Measurements from ENCODE around the gene CABLES2.

CABLES2 gene

DNA sequence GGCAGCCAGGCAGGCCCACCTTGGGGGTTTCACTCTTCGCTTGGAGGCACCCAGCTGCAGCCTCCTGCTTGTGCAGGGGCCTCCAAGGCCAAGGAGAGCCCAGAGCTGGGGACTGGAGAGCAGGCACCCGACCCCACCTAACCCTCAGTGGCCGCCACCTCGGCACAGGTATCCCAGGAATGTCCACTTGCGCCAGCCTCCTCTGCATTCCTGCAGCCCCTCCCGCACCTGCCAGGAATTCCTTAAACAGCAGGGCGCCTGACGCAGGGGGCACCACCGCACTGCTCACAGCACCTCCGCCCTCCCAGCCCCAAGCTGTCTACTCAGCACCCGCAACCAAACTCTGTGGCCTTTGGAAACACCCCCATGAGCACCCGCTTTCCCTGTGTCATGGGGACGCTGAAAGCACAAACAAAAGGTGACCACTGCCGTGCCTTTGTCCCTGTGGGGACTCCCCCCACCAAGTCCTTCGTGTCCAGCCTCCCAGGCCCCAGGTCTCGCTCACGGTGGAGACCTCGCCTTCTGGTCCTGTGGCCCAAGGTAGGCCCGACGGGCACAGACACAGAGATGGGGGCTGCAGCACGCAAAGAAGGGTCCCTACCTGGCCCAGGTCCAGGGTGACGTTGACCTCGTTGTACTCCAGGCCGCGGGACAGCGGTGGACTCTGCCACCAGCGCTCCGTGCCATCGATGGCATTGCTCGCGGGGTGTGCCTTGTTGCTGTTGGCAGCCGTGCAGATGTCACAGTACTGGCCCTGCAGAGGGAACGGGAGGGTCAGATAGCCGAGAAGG lies 45.1 kb downstream of the CABLES2 start:
- no peak for DNase-seq (ENCODE audit: low read depth in 2 of 2)

DNA sequence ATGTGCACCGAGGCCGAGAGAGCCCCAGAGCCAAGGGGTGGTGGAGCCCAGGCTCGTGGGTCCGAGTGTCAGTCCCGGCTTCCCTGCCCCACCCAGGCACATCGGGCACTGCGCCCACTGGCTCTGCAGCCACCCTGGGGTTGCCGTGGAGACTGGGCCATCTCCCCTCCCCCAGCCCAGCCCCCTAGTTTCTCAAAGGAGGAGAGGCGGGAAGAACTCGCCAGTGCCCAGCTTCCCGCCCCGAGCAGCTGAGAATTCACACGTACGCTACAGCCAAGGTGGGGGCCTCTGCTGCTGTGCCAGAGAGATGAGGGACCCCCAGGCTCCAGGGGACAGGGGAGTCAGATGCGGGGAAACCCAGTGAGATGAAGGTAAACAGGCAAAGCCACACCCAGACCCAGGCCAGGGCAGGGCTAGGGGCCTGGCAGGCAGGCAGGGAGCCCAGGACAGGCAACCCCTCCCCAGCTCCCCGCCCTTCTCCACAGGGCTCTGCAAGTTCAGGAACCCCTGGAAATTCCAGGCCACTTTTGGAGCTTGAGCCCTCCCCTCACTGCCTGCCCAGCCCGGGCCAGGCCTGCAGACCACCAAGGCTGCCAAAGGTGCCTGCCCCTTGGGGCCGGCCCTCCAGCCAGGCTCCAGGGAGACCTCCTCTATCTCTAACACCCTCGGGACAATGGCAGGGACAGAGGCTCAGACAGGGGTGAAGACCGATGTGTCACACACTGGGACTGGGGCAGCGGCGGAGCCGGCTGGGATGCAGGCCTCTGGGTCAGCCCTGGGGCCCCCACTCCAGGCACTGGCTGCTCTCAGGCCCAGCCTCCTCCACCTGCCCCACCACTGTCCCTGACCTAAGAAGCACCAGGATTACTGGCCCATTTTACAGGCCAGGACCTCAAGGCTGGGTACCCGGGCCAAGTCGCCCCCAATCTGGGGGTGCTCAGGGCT lies 46.0 kb downstream of the CABLES2 start:
- no peak for DNase-seq (ENCODE audit: low read depth in 2 of 2)

DNA sequence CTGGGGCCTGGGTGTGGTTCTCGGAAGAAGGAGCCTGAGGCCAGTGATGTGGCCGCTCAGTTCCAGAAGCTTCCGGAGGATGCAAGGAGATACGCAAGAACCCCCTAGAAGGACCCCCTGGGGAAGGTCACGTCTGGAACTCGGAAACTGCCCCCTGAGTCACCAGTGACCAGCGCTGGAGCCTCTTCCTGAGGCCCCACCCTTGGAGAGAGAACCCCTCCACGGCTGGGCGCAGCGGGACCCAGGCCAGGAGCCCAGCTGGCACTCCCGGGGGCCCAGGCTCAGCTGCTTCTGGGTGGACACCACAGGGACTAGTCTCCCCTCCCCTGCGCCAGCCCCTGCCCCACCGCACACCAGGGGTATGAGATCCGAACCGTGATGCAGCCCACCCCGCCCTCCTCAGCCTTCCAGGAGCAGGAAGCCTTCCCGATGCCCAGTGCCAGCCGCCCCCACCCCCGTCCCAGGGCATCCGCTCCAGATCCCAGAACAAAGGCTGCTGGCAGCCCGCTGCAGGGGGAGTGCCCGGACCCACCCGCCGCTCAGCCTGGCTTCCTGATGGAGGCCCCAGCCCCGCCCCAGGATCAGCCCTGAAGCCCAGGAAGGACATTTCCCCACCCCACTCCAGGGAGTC lies 47.5 kb downstream of the CABLES2 start:
- DNase-seq (ENCODE audit: low read depth in 2 of 2) = no peak

DNA sequence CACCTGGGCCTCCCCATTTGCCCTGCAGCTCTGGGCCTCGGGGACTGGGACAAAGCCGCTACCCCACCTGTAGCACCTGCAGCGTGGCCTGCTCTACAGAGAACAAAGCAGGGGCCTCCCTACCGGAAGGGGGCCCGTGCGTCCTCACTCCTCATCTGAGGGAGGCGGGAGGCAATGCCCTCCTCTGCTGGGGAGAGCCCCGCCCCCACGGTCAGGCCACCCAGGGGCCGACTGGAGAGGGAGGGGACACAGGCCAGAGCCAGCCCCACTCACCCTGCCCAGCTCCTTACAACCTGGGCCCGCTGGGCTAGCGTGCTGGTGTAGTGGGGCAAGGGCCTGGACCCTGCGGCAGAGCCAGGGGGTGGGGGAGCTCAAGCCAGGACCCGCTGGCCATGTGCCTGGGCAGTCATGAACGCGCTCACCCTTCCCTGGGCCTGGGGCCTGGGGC lies 48.0 kb downstream of the CABLES2 start:
- DNase-seq (ENCODE audit: low read depth in 2 of 2) = no peak

DNA sequence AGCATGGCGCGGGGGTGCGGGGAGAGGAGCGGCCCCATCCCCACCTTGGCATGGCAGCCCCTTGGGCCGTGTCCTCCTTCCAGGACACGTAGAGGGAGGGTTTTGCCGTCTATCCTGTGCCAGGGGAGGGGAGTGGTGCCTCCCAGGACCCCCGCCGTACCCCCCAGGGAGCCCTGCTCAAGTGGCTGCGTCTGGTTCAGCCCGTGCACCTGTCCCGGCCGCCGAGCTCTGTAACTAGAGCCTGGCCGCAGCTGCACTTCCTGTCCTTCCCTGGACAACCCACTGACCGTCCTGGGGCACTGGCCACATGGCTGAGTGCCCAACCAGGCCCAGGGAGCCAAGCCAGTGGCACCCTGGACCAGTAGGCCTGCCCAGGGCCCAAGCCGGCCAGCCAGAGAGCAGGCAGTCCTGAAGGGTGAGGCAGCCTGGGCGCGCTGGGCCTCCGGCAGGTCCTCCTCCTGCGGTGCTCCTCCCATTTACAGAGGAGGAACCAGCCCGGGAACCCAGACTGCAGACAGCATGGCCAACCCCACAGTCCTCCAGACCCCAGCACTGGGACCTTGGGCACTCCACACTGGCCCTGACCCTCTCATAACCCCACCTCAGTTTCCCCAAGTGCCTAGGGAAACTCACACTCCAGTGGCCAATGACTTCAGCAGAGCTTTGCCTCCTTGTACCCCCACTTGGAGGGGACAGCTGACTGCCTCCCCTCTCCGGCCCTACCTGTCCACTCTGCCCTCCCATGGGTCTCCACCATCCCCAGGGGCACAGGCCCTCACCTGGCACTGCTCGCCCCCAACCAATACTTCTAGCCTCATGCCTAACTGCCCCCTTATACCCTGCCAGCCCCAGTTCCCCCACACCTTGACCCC lies 48.7 kb downstream of the CABLES2 start:
- no peak for DNase-seq (ENCODE audit: low read depth in 2 of 2)

DNA sequence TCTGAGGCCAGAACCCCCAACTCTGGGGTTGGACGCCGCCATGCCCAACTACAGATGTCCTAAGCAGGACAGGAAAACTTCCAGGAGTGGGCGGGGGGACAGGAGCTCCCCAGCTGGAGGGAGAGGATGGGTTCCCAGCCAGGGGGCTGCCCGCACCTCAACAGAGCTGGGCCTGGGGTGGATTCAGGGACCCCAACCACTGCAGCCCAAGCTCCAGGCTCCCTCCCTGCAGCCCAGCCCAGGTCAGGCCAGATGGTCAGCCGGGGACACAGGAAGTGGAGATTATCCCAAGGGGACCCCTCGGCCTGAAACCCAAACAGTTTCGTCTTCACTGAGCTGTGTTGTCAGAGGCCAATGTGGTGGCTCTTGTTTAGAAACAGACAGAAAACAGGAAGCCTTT lies 49.4 kb downstream of the CABLES2 start:
- DNase-seq (ENCODE audit: low read depth in 2 of 2) = no peak

DNA sequence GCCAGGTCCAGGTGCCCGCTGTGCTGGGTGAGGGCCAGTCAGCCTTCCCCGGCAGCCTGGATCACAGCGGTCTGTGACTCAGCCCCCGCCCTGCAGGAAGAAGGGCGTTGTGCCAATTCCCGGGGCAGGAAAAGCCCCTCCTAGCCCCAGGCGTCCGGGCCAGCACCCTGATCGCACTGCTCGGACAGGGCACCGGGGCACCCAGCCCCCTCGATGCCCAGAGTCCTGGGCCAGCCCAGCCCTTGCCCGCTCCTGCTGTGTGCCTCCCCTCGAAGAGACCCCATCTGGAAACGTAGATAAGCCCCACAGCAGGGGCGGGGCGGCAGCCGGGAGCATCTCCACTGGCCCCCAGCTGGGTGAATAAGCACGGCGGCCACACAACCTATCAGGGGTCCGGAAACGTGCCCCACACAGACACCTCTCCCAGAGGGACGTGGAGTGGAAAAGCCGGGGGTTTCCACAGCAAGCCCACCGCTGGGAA lies 49.9 kb downstream of the CABLES2 start:
- DNase-seq (ENCODE audit: low read depth in 2 of 2) = no peak

DNA sequence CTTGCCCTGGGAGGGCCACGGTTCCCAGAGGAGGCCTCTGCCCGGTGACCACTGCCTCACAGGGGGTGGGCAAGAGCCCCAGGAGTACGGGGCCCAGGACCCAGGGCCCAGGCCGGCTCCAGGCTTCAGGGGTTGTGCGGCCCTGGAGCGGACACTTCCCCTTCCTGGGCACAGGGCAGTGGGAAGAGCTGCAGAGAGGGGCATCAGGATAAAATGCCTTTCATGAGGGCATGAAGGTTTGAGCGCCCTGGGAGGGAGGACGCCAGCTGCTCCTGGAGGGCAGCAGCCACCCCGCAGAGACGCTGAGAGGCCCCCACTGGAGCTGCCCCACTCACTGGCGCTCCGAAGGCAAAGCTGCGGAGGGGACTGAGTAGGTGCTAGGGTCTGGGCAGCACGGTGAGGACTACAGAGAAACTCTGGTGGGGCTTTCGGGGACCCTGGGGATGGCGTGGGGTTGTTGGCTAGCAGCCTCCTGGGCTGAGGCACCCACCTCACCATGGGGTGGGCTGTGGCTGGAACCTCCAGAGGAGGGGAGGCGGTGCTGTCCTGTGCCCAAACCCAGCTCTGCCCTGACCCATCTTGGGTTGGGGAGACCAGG lies 50.4 kb downstream of the CABLES2 start:
- no peak for DNase-seq (ENCODE audit: low read depth in 2 of 2)

DNA sequence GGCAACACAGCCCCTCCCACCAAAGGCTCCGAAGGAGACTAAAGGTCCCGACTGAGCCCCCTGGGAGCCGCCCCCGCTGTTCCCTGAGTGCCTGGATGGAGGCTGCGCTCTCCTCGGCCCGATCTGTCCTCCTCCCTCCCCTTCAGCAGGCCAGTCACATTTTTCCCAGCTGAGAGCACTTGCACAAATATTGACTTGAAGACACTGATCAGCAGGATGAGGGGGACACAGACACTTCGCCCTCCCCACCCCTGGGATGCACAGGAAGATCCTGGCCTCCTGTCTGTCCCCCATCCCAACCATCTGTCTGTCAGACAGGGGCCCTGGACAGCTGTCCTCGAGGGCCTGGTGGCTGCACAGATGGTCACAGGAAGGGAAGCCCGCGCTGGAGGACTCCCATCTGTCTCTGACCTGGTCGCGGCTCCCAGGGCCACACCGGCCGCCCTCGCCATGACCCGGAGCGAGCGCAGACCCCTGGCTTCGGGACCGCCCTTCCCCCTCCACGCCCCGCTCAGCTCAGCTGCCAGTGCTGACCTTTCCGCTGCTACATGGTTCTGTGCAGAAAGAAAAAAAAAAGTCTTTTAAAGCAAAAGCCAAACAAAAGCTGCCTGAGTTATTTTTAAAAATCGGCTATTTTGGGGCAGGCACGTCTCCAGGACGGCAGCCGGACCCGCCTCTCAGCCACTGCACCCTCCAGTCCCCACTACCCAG lies 51.1 kb downstream of the CABLES2 start:
- DNase-seq (ENCODE audit: low read depth in 2 of 2) = no peak

DNA sequence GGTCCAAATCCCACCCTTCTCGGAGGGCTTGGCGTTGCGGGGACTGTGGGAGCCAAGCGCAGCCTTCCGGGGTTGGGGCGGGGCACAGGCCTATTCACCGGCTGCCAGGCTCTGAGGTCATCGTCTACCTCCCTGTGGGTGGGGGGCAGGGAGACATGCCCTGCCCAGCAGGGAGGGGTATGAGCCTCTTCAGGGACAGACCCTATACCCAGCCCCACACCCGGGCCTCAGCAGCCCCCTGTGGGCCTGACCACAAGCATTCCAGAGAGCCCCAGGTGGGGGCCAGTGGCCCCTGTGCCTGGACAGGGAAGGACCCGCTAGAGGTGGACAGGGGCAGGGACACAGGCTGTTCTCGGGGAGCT lies 51.6 kb downstream of the CABLES2 start:
- DNase-seq (ENCODE audit: low read depth in 2 of 2) = no peak

DNA sequence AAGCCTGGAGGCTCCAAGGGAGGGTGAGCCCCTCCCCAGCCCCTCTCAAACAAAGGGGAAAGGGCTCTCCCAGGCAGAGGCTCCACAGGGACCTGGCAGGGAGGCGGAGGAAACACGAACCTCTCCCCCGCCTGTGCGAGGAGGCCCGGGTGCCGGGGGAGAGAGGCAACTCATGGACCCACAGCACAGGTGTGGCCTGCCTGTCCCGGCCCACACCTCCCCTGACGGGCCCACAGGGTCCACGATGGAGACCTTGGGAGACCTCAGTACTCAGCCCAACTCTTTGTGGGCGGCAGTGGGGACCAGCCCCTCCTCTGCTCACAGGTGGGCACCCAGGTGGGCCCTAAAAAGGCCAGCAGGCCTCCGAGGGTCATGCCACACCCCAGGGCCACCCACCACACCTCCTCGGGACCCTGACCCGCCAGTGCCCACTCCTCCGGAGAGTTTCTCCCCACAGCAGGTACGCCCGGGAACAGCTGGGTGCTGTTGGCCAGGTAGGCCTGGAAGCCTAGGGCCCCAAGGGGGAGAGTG lies 52.2 kb downstream of the CABLES2 start:
- no peak for DNase-seq (ENCODE audit: low read depth in 2 of 2)

DNA sequence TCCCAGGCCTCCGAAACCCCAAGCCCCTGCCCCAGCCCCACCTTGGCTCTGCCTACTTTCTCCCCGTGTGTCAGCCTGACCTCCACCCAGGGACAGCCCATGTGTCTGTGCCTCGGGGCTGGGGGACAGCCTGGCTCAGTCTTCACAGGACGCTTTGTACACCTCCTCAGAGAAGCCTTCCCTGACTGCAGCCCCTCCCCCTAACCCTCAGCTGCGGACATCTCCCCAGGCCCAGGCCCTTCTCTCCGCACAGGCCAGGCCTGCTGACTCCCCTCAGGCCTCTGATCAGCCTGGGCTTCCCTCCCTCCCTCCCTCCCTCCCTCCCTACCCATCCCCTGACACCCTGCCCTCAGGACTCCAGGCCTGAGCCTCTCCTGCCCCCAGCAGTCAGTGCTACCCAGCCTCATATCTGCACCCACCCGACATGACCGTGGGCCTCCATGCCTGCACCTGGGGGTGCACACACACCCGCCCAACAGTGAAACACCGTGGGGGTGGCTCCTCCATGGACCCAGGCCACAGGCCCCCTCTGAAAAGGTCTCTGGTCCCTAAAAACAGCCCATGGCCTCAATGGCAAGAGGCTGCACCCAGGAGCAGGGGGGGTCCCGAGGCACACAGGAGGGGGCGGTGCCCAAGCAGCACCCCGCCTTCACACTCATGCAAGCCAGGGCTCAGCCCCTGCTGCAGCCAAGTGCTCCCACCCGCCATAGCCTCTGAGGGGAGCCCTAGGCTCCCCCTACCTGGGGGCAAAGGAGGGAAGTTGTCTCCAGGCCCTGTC lies 52.9 kb downstream of the CABLES2 start:
- no peak for DNase-seq (ENCODE audit: low read depth in 2 of 2)

DNA sequence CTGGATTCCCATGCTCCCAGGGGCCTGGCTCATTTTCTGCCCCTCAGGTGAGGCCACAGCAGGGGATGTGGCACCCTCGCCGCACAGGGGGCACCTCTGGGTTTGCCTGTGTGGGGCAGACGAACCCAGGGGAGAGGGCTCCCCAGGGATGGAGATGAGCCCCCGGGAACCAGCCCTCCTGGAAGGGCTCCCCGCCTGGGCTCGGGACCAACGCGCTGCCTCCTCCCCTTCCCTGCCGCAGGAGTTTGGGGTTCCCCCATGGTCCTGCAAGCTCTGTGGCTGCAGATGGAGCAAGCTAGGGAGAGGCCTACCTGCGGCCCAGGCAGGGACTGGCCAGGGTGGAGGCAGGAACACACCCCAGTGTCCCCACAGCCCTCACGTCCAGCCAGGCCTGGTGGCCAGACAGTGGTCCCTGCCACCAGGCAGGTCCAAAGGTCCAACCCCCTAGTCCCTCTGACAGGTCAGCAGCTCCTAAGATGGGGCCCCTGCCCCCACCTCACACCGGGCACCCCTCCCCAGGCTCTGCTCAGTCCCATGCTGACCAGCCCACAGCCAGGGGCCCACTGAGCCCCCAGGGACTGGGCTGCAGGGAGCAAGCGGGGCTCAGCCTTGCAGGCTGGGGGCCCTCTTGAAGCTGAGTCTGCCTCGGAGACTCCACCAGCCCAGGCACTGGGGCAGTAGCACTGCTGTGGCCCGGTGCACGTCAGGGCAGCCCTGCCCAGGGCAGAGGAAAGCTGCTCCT lies 53.6 kb downstream of the CABLES2 start:
- DNase-seq (ENCODE audit: low read depth in 2 of 2) = no peak

DNA sequence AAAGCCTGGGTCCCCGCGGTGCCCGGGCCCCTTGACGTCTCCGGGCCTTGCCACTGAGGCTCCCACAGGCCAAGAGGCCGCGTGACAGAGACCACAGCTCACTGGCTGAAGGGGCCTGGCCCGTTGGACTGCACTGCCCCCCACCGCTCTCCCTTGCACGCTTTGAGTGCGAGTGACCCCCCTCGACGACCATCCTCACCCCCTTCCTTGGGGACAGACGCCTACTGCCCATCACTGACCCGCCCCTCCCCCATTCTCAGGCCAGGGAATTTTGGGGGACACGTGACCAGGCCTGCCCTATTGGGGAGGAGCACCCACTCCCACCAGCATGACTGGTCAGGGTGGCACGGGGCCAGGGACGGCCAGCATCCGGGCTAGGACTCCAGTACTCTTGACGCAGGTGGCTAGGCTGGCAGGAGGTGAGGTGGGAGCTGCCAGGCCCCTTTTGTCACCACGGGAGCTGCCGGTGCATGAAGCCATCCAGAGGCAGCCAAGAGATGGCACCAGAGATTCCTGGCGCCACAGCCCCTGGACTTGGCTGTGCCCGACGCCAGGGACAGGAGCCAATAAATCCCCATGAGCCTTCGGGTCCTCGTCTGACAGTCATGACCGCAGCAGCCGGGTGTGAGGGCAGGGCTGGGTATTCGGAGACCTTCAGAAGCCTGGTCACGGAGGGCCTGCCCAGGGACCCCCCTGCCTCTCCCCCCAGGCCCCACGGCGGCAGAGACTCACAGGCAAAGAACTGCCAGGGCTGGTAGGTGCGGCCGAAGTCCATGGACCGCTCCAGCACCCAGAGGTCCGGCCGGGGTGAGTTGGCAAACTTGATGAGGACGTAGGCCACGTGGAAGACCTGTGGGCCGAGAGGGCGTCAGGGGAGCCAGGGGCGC lies 54.4 kb downstream of the CABLES2 start:
- DNase-seq (ENCODE audit: low read depth in 2 of 2) = no peak

DNA sequence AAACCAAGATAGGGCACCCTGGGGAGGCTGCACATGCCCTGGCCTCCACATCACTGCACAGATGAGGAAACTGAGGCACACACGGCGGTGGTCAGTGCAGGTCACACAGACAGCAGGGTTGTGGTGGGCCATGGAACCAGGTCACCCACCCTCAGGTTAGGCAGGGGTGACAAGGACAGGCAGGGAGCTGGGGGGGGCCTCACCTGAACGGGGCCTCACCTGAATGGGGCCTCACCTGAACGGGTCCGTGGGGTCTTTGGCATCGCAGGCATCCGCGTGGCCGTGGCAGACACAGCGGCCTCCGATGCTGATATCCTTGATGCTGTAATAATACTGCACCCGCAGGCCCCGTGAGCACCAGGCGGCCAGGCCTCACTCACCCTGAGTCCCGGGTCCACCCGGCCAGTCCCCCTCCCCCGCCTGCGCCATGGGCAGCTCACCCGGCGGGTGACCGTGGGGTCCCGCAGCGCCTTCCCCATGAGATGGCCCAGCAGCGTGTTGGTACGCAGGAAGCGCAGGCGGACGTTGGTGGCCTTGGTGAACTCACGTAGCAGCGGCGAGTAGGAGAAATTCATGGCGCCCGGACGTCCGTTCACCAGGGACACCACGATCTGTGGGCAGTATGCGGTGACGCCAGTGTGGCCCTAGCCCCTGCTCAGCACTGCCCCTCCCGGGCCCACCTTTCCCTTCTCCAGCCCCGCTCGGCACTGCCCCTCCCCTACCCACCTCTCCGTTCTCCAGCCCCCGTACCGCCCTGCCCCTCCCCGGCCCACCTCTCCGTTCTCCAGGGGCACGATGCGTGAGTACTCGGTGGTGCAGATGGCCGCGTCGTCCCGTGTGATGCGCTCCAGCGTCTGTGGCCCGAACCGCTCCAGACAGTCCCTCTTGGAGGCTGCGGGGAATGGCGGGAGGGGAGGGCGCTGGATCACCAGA lies 55.4 kb downstream of the CABLES2 start:
- DNase-seq (ENCODE audit: low read depth in 2 of 2) = no peak

Measured in stimulated activated CD8-positive, alpha-beta memory T cell treated with anti-CD3 and anti-CD28 coated beads, Interleukin-2, amount 100 ng/mL, for 48 hours (primary cell).